HepG2 (cell line): Measurements from ENCODE around the gene SYNJ2. TPM values are rescaled to one million over a fixed set of nuclear protein-coding genes. Genes with fewer than 3 reads are reported as not detected.

ENCODE experiments used
- ASH2L ChIP-seq: fragments of 300-600, 200-600 bp; sonication (generic); IDR thresholded peaks from 2 replicates; pipeline ENCODE4 v1.7.0; 2017; ENCODE audit warnings: low read depth, mild to moderate bottlenecking, moderate library complexity, mixed read lengths, low read length; ENCODE audit not compliant: insufficient read length
- GATAD1 ChIP-seq: IDR thresholded peaks from 2 replicates; pipeline ENCODE4 v1.6.1; 2016; ENCODE audit warnings: missing genetic modification reagents, missing compliant biosample characterization
- SETDB1 ChIP-seq: sonication (generic); formaldehyde crosslinking; IDR thresholded peaks from 2 replicates; pipeline ENCODE4 v1.5.1; 2020; ENCODE audit warnings: missing genetic modification reagents, mild to moderate bottlenecking, borderline replicate concordance
- SMARCE1 ChIP-seq: fragments of 450-650 bp; IDR thresholded peaks from 2 replicates; pipeline ENCODE4 v1.6.1; 2017; ENCODE audit warnings: borderline replicate concordance
- SRSF4 ChIP-seq: fragments of 200-400 bp; formaldehyde crosslinking; IDR thresholded peaks from one replicate; pipeline ENCODE4 v1.6.1; 2018; ENCODE audit warnings: mild to moderate bottlenecking, low read depth, low read length, moderate library complexity; ENCODE audit not compliant: poor library complexity, severe bottlenecking
- TARDBP ChIP-seq: sonication (generic); formaldehyde crosslinking; IDR thresholded peaks from 2 replicates; pipeline ENCODE4 v1.8.0; 2022; ENCODE audit warnings: mild to moderate bottlenecking, missing genetic modification reagents
- ZNF350 ChIP-seq: sonication (generic); formaldehyde crosslinking; IDR thresholded peaks from 2 replicates; pipeline ENCODE4 v1.4.0; 2020; ENCODE audit warnings: mild to moderate bottlenecking, low read depth, missing genetic modification reagents, borderline replicate concordance
- ZNF510 ChIP-seq: sonication (generic); formaldehyde crosslinking; IDR thresholded peaks from 2 replicates; pipeline ENCODE4 v1.4.0; 2020; ENCODE audit warnings: low read depth, mild to moderate bottlenecking, missing genetic modification reagents
- ZNF549 ChIP-seq: sonication (generic); formaldehyde crosslinking; IDR thresholded peaks from 2 replicates; pipeline ENCODE4 v1.5.0; 2020; ENCODE audit warnings: missing genetic modification reagents
- polyA plus RNA-seq, 8 experiments: library from polyadenylated mRNA; depleted of rRNA in 3 of 8; stranded (reverse) in 7 of 8; unstranded in 1 of 8; fragments of >200 nt; fragmentation: Illumina TruSeq in 4 of 8; extraction: Trizol in 4 of 8; gene quantifications; 2 replicates each; pipeline versions ENCODE4 v1.2.1 to v1.2.3, GENCODE V29; 2011 to 2016; ENCODE audit warnings: low read depth in 4 of 8, missing spikeins in 1 of 8, mixed read lengths in 1 of 8; ENCODE audit not compliant: insufficient read depth in 1 of 8
- total RNA-seq, 5 experiments: library from RNA; depleted of rRNA; stranded (reverse); fragments of >200 nt; fragmentation: Illumina TruSeq; extraction: Trizol; gene quantifications; 2 replicates each; pipeline ENCODE4 v1.2.3, GENCODE V29; 2016; ENCODE audit warnings: low read depth in 1 of 5
- TF ChIP-seq, protein P1 (sequence below): sonication (generic); formaldehyde crosslinking; IDR thresholded peaks from 2 replicates; pipeline ENCODE4 v1.4.0; 2020; ENCODE audit warnings: missing genetic modification reagents, mild to moderate bottlenecking, borderline replicate concordance
- TF ChIP-seq, protein P2 (sequence below): fragments of 450-650 bp; IDR thresholded peaks from 2 replicates; pipeline ENCODE4 v1.6.1; 2016
- TF ChIP-seq, protein P3 (sequence below): sonication (generic); formaldehyde crosslinking; IDR thresholded peaks from 2 replicates; pipeline ENCODE4 v1.4.0; 2020; ENCODE audit warnings: missing genetic modification reagents, low read depth, mild to moderate bottlenecking, borderline replicate concordance
- TF ChIP-seq, protein P4 (sequence below): sonication (generic); formaldehyde crosslinking; IDR thresholded peaks from 2 replicates; pipeline ENCODE4 v1.8.1; 2023; ENCODE audit warnings: mild to moderate bottlenecking, missing genetic modification reagents
- TF ChIP-seq, protein P5 (sequence below): sonication (generic); formaldehyde crosslinking; IDR thresholded peaks from 2 replicates; pipeline ENCODE4 v1.4.0; 2020; ENCODE audit warnings: mild to moderate bottlenecking, missing genetic modification reagents, borderline replicate concordance
- TF ChIP-seq, protein P6 (sequence below): sonication (generic); formaldehyde crosslinking; conservative IDR thresholded peaks from 2 replicates; pipeline ENCODE4 v1.4.0; 2020; ENCODE audit warnings: missing genetic modification reagents

The SYNJ2 gene
- total and polyA plus RNA-seq, 2 of the 13 experiments (the other 11 are each of a cell fraction or from before 2014, with no cell fraction given): 39.1 to 57.6 TPM

DNA sequence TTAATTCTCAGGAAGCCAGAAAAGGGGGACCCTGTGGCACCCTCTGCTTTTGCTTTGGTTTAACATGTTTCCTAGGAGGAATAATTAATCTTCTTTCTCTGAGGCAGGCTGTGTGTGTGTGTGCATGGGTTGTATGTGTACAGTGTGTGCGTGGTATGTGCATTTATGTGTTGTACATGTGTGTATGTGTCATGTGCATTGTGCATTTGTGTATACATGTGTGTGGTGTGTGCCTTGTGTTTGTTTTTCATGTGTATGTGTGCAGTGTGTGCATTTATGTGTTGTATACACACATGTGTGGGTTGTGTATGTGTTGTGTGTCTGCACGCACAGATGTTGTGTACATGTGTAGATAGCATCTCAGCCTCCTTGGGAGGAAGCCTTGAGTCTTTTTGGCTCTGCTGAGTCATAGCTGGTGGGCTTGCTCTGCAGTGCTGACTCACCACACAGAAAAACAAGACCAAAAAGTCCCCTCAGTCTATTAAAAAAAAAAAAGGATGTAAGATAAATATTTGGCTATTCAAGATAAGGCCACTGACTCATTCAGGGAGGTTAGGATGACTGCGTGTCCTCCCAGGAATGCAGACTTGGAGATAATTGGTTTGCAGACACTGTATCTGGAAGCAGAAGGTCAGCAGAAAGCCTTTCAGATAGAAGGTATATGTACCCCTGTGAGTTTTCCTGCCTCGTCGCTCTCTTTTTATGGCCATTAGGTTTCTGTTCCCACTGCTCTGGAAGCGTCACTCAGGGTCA, 58.6 kb downstream of the SYNJ2 start (continued):
- TF ChIP-seq, protein P1, sequence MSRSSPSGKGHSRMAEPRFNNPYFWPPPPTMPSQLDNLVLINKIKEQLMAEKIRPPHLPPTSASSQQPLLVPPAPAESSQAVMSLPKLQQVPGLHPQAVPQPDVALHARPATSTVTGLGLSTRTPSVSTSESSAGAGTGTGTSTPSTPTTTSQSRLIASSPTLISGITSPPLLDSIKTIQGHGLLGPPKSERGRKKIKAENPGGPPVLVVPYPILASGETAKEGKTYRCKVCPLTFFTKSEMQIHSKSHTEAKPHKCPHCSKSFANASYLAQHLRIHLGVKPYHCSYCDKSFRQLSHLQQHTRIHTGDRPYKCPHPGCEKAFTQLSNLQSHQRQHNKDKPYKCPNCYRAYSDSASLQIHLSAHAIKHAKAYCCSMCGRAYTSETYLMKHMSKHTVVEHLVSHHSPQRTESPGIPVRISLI (CRISPR knock-in tag): peak; percentile 100
- TF ChIP-seq SETDB1 (no peak), ZNF510 (CRISPR knock-in tag) (no peak), ZNF549 (CRISPR knock-in tag) (no peak), ZNF350 (CRISPR knock-in tag) (peak; percentile 84), SMARCE1 (no peak), ASH2L (peak; percentile 45), GATAD1 (no peak), SRSF4 (no peak), TARDBP (CRISPR knock-in tag) (peak; percentile 63; the same call in 1 of the 2 replicates)
- TF ChIP-seq, protein P2, sequence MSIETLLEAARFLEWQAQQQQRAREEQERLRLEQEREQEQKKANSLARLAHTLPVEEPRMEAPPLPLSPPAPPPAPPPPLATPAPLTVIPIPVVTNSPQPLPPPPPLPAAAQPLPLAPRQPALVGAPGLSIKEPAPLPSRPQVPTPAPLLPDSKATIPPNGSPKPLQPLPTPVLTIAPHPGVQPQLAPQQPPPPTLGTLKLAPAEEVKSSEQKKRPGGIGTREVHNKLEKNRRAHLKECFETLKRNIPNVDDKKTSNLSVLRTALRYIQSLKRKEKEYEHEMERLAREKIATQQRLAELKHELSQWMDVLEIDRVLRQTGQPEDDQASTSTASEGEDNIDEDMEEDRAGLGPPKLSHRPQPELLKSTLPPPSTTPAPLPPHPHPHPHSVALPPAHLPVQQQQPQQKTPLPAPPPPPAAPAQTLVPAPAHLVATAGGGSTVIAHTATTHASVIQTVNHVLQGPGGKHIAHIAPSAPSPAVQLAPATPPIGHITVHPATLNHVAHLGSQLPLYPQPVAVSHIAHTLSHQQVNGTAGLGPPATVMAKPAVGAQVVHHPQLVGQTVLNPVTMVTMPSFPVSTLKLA: peak; percentile 87
- TF ChIP-seq, protein P3, sequence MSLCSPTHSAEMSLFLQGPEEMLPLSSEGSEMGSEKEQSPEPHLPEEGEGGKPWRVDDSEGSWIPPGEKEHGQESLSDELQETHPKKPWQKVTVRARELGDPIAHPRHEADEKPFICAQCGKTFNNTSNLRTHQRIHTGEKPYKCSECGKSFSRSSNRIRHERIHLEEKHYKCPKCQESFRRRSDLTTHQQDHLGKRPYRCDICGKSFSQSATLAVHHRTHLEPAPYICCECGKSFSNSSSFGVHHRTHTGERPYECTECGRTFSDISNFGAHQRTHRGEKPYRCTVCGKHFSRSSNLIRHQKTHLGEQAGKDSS (CRISPR knock-in tag): peak; percentile 63; the same call in 1 of the 2 replicates
- TF ChIP-seq, protein P4, sequence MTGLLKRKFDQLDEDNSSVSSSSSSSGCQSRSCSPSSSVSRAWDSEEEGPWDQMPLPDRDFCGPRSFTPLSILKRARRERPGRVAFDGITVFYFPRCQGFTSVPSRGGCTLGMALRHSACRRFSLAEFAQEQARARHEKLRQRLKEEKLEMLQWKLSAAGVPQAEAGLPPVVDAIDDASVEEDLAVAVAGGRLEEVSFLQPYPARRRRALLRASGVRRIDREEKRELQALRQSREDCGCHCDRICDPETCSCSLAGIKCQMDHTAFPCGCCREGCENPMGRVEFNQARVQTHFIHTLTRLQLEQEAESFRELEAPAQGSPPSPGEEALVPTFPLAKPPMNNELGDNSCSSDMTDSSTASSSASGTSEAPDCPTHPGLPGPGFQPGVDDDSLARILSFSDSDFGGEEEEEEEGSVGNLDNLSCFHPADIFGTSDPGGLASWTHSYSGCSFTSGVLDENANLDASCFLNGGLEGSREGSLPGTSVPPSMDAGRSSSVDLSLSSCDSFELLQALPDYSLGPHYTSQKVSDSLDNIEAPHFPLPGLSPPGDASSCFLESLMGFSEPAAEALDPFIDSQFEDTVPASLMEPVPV: no peak
- TF ChIP-seq, protein P5, sequence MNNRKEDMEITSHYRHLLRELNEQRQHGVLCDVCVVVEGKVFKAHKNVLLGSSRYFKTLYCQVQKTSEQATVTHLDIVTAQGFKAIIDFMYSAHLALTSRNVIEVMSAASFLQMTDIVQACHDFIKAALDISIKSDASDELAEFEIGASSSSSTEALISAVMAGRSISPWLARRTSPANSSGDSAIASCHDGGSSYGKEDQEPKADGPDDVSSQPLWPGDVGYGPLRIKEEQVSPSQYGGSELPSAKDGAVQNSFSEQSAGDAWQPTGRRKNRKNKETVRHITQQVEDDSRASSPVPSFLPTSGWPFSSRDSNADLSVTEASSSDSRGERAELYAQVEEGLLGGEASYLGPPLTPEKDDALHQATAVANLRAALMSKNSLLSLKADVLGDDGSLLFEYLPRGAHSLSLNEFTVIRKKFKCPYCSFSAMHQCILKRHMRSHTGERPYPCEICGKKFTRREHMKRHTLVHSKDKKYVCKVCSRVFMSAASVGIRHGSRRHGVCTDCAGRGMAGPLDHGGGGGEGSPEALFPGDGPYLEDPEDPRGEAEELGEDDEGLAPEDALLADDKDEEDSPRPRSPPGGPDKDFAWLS (CRISPR knock-in tag): no peak
- TF ChIP-seq, protein P6, sequence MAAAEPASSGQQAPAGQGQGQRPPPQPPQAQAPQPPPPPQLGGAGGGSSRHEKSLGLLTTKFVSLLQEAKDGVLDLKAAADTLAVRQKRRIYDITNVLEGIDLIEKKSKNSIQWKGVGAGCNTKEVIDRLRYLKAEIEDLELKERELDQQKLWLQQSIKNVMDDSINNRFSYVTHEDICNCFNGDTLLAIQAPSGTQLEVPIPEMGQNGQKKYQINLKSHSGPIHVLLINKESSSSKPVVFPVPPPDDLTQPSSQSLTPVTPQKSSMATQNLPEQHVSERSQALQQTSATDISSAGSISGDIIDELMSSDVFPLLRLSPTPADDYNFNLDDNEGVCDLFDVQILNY (CRISPR knock-in tag): no peak
